Immature natural killer cell (primary cell): ENCODE data around the gene KRT7. TPM values are rescaled to one million over a fixed set of nuclear protein-coding genes. Genes with fewer than 3 reads are reported as not detected.
A peak's percentile ranks its signal among the peaks of the same experiment; 100 is the strongest.
"Not testable (repeated sequence)": the region's sequence is repeated elsewhere in the genome, so short reads cannot be mapped to it uniquely, and the experiment has no call there.

Experiments
- DNase-seq, 3 donors: peaks; one replicate each; pipeline ENCODE4 v3.0.0; 2022; ENCODE audit warnings: mixed read lengths in 1 of 3
- H3K27ac Mint-ChIP-seq, 6 donors: one replicate each; pipeline ENCODE4 v1.8.0; 2020; ENCODE audit warnings: mixed read lengths in 6 of 6, mild to moderate bottlenecking in 5 of 6, inconsistent platforms in 4 of 6, moderate library complexity in 3 of 6
- H3K27me3 Mint-ChIP-seq, 3 donors: one replicate each; pipeline ENCODE4 v1.8.0; 2020 to 2021; ENCODE audit warnings: low read depth in 3 of 3, mild to moderate bottlenecking in 3 of 3, mixed read lengths in 3 of 3, moderate library complexity in 3 of 3, inconsistent platforms in 1 of 3
- H3K36me3 Mint-ChIP-seq, 3 donors: one replicate each; pipeline ENCODE4 v1.8.0; 2020; ENCODE audit warnings: mixed read lengths in 3 of 3, inconsistent platforms in 2 of 3, mild to moderate bottlenecking in 2 of 3
- H3K4me1 Mint-ChIP-seq, 2 donors: one replicate each; pipeline ENCODE4 v1.8.0; 2020; ENCODE audit warnings: inconsistent platforms in 2 of 2, mild to moderate bottlenecking in 2 of 2, mixed read lengths in 2 of 2, moderate library complexity in 1 of 2
- H3K4me3 Mint-ChIP-seq, 5 donors: one replicate each; pipeline ENCODE4 v1.8.0; 2020; ENCODE audit warnings: mild to moderate bottlenecking in 5 of 5, mixed read lengths in 5 of 5, inconsistent platforms in 3 of 5, moderate library complexity in 3 of 5
- H3K9me3 Mint-ChIP-seq, 6 donors: one replicate each; pipeline ENCODE4 v1.8.0; 2020; ENCODE audit warnings: mild to moderate bottlenecking in 6 of 6, mixed read lengths in 6 of 6, inconsistent platforms in 4 of 6, moderate library complexity in 3 of 6
- polyA plus RNA-seq, 3 donors: library from polyadenylated mRNA; unstranded; fragments of 300-500 nt; fragmentation: Illumina TruSeq; gene quantifications; one replicate each; pipeline ENCODE4 v1.2.3, GENCODE V29; 2021

KRT7 gene
- polyA plus RNA-seq, 3 donors from 2014 or later, result not detected

DNA sequence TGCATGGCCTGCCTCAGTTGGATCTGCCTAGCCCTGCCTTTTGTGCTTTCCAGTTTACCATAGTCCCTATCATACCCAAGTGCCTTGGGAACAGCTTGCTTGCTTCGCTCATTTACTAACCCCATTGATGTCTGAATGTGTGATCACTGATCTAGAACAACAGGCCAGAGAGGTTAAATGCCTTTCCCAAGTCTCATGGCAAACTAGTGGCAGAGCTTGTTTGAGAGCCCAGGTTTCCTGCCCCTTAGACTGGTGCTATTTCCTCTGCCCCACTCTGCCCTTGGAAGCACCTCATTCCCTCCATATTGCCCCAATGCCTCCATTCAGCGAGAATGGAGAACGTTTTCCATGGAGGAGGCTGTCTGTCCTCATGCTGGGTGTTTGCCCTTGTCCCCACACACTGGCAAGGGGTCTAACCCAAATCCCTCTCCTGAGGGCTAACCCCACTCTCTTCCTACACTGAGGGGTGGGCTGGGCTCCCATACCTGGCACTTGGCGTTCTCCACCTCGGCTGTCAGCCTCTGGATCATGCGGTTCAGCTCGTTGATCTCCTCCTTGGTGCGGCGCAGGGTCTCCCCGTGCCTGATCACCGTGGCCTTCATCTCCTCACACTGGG is 19.8 kb downstream of the KRT7 start:
- Mint-ChIP-seq H3K4me1 (no peaks in the 10 kb centered on the region), H3K9me3 (no peaks in the 10 kb centered on the region), H3K27ac (no peak overlapping the region), H3K27me3 (peaks cover 5 to 28% (median 11%) of the 10 kb centered on the region in 3 donors), H3K4me3 (no peak overlapping the region), H3K36me3 (no peaks in the 10 kb centered on the region)
- no peak for DNase-seq

DNA sequence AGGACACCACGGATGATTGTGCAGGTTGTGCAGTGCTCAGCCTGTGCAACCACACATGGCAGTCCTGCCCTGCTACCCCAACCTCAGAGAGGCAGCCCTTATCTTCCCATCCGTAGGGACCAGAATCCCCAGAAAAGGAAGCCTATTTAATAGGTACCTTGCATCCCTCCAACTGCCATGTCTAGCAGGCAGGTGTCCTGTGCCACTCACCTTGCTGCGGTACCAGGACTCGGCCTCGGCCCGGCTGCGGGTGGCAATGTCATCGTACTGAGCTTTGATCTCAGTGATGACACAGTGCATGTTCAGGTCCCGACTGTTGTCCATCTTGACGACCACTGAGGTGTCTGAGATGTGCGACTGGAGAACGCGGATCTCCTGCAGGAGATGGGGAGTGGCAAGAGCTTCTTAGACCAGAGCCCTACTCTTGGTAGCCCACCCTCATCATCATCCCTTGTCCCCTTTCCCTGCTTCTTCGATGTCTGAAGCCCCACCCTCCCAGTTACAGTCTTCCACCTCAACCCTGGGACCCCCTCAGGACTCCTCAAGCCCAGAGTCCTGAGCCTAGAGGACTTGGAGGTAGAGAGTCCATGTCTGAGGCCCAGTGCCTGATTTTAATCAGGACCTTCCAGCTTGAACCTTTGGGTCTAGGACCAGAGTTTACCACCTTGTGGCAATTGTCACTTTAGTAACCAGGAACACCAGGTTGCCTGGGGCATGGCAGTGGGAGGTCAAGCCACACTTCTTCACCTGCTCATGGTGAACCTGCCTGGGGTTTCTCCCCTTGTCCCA is 20.5 kb downstream of the KRT7 start:
- no peak overlapping the region for H3K4me3 Mint-ChIP-seq
- H3K9me3 Mint-ChIP-seq, result no peaks in the 10 kb centered on the region
- H3K27me3 Mint-ChIP-seq, result peaks cover 7 to 28% (median 10%) of the 10 kb centered on the region in 3 donors

DNA sequence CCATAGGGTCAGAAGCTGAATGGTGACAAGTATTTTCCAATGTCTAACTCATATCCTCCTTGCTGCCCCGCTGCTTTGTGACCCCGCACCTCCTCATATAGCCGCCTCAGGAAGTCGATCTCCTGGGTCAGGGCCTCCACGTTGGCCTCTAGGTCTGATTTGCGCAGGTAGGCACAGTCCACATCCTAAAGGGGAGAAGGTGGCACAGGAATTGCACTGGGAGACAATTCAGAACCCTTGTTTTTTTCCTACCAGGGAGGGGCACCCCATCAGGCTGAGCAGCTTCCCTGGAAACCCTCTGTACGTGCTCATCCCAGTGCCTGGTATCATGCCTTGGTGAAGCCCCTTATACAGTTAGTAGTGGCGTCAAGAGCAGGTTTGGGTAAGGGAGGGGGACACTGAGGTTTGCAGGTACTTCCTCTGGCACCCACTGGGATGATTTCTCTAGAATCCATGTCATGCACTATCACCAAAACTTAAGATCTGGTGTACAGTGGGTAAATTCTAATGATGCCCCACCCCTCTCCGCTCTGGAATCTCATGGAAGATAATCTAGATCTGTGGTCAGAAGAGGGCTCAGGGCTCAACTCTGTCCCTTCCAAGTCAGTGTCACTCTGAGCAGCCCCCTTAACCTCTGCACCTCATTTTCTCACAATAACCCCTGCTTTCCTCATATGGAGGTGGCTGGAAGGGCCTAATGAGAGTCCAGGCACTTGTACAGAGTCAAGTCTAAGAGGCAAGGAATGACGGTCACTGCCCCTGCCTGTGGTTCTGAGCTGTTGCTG is 21.3 kb downstream of the KRT7 start:
- DNase-seq, result no peak
- Mint-ChIP-seq H3K27ac (no peak overlapping the region), H3K4me1 (peaks cover 0 to 5% of the 10 kb centered on the region in 2 donors)

More for the DNA sequence above, 20.5 kb downstream of the KRT7 start:
- H3K27ac Mint-ChIP-seq, result no peak overlapping the region
- H3K36me3 Mint-ChIP-seq, result no peaks in the 10 kb centered on the region
- no peak for DNase-seq
- no peaks in the 10 kb centered on the region for H3K4me1 Mint-ChIP-seq

DNA sequence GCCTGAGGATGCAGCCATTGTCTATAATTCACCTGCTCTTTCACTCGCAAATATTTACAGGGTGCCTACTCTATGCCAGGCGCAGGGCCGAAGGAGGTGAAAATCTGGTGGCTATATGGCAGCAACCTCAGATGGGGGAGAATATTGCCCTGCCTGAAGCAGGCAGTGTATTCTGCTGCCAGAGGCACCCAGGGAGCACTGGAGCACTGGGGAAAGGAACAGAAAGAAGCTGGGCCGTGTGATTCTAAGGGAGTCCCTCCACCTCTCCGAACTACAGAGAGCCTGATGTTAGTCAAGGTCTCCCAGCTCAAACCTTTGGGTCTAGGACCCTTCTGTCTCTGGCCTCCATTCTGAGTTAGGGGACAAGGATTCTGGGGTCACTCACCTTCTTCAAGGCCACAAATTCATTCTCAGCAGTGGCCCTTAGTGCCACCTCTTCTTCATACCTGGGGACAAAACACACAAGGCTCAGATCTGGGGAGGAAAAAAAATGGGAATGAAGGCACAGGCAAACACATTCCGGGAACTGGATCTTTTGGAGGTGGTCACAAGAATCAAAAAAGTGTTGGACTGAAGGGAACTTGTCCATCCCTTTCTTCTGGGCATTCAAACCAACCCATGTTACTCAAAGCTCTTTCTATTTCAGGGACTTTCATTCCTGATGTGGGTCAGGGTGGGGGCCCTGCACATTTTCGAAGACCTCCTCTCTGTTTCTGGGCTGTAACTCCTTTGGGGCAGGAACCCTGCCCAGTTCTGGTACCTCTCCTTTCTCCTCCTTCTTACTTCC is 22.1 kb downstream of the KRT7 start:
- DNase-seq, result no peak
- peaks cover 6 to 22% (median 10%) of the 10 kb centered on the region in 3 donors for H3K27me3 Mint-ChIP-seq
- H3K27ac Mint-ChIP-seq, result no peak overlapping the region
- H3K9me3 Mint-ChIP-seq, result no peaks in the 10 kb centered on the region
- H3K4me1 Mint-ChIP-seq, result peaks cover 4 to 13% of the 10 kb centered on the region in 2 donors
- H3K4me3 Mint-ChIP-seq, result no peak overlapping the region
- no peaks in the 10 kb centered on the region for H3K36me3 Mint-ChIP-seq

More for the DNA sequence above, 21.3 kb downstream of the KRT7 start:
- Mint-ChIP-seq H3K4me3 (no peak overlapping the region), H3K9me3 (no peaks in the 10 kb centered on the region), H3K36me3 (no peaks in the 10 kb centered on the region), H3K27me3 (peaks cover 8 to 28% (median 12%) of the 10 kb centered on the region in 3 donors)

DNA sequence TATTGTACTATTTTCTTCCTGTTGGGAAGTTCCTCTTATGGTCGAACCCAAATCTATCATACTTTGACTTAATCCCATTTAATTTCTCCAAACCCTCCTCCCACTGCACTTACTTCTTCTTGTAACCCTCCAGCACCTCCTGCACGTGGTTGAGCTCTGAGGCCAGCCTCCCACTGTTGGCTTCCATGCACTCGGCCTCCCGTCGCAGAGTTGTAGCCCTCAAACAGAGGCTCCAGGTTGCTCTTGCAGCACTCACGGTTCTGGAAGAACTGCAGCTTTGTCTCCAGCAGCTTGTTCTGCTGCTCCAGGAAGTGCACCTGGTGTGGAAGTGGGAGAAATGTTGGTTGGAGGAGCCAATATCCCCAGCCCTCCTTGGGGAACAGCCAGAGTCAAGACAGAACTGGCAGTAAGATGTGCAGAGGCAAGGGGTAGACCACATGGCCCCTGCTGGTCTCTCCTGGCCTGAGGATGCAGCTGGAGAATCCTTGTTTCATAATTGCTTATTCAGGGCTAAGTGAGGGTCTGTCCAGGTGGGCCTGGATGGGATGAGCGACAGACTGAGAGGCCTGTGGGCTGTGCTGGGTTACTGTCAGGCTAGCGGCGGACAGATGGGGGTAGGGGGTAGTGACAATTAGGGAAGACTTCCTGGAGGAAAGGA is 23.0 kb downstream of the KRT7 start:
- H3K27me3 Mint-ChIP-seq, result peaks cover 6 to 19% (median 10%) of the 10 kb centered on the region in 3 donors
- no peaks in the 10 kb centered on the region for H3K9me3 Mint-ChIP-seq
- H3K27ac Mint-ChIP-seq, result no peak overlapping the region
- no peak overlapping the region for H3K4me3 Mint-ChIP-seq
- no peaks in the 10 kb centered on the region for H3K36me3 Mint-ChIP-seq
- peaks cover 10 to 20% of the 10 kb centered on the region in 2 donors for H3K4me1 Mint-ChIP-seq
- no peak for DNase-seq

DNA sequence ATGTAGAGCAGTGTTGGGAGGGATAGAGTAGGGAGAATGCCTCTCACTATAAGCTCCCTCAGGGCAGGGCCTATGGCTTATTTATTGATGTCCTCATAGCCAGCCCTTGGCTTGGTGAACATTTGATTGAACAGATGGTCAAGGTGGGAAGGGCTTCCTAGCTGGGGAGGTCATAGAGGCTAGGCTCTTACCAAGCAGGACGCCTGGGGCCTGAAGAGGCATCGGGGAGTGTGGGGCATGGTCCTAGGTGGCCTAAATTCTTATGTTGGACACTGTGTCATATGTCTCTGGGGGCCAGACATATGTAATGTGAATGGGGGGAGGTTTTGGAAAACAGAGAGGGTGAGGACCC is 23.5 kb downstream of the KRT7 start:
- H3K9me3 Mint-ChIP-seq, result no peaks in the 10 kb centered on the region
- no peaks in the 10 kb centered on the region for H3K36me3 Mint-ChIP-seq
- H3K27ac Mint-ChIP-seq, result no peak overlapping the region
- DNase-seq, result no peak
- H3K4me3 Mint-ChIP-seq, result no peak overlapping the region
- H3K4me1 Mint-ChIP-seq, result peaks cover 10 to 20% of the 10 kb centered on the region in 2 donors
- peaks cover 6 to 22% (median 12%) of the 10 kb centered on the region in 3 donors for H3K27me3 Mint-ChIP-seq

DNA sequence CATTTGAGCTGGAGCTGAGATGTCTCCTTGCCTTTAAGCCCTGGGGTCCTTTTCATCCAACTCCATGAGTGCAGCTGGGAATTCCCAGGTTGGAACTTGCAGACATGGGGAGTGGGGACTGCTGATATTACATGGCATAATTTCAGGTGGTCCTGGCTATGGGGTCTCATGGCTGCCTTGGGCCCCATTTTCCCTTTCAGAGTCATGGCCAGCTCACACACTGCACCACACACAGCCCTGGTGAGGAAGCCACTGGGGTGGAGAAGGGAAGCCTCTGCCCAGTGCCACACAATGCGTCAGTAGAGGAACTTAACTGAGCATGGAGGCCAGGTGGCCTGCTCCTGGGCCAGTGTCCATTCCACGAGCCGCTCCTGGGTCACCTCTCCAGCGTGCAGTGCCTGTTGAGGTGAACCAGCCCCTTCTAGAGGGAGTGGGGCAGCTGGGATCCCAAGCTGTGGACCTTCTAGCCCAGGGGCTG is 24.1 kb downstream of the KRT7 start:
- peaks cover 10 to 20% of the 10 kb centered on the region in 2 donors for H3K4me1 Mint-ChIP-seq
- no peak overlapping the region for H3K27ac Mint-ChIP-seq
- H3K4me3 Mint-ChIP-seq, result no peak overlapping the region
- H3K27me3 Mint-ChIP-seq, result peaks cover 6 to 22% (median 12%) of the 10 kb centered on the region in 3 donors
- no peak for DNase-seq
- H3K9me3 Mint-ChIP-seq, result no peaks in the 10 kb centered on the region
- H3K36me3 Mint-ChIP-seq, result no peaks in the 10 kb centered on the region

DNA sequence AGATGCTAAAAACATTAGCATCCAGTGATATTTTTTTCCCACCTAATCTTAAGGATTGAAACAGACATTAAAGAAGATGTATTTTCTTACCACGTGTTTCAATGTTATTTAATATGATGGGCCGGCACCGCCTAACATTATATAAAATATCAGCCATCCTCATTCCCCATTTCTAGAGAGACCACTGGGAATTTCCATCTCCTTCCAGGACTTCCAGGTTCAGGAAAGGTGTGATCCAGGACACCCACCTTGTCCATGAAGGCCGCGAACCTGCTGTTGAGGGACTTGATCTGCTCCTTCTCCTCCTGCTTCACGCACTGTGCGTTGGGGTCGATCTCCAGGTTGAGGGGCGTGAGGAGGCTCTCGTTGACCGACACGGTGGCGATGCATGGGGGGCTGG is 24.9 kb downstream of the KRT7 start:
- H3K27ac Mint-ChIP-seq, H3K36me3 Mint-ChIP-seq, H3K4me3 Mint-ChIP-seq, H3K9me3 Mint-ChIP-seq, DNase-seq: not testable (repeated sequence)
- H3K4me1 Mint-ChIP-seq, result peaks cover 10 to 20% of the 10 kb centered on the region in 2 donors
- H3K27me3 Mint-ChIP-seq, result peaks cover 9 to 22% (median 12%) of the 10 kb centered on the region in 3 donors

DNA sequence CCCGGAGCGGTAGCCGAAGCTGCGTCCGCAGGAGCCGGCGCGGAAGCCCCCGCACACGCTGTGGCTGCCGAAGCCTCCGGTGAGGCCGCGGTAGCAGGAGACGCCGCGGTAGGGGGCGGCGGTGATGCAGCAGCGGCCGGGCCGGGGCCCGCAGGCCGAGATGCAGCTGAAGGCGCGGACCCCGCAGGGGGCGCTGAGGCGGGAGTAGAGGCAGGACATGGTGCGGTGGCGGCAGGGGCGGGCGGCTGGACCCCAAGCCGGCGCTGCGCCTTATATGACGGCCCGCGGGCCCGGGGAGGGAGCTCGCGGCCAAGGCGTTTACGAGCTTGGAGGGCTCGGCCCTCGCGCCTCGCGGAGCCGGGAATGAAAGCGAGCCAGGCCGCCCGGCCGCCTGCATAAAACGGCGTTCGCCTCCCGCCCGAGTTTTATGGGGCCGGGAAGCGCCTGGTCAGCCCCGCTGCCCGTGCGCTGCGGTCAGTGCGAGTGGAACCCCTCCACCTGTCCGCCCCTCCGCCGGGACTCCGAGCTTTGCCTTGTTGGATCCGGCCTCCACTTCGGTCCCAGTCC is 25.4 kb downstream of the KRT7 start:
- no peak overlapping the region for H3K27ac Mint-ChIP-seq
- peaks cover 10 to 20% of the 10 kb centered on the region in 2 donors for H3K4me1 Mint-ChIP-seq
- peaks cover 9 to 22% (median 12%) of the 10 kb centered on the region in 3 donors for H3K27me3 Mint-ChIP-seq
- H3K36me3 Mint-ChIP-seq, result no peaks in the 10 kb centered on the region
- no peaks in the 10 kb centered on the region for H3K9me3 Mint-ChIP-seq
- peak overlapping the region in 1 of 5 donors; percentile 11 for H3K4me3 Mint-ChIP-seq
- DNase-seq, result peak; percentile 14 to 17 (median 14)

DNA sequence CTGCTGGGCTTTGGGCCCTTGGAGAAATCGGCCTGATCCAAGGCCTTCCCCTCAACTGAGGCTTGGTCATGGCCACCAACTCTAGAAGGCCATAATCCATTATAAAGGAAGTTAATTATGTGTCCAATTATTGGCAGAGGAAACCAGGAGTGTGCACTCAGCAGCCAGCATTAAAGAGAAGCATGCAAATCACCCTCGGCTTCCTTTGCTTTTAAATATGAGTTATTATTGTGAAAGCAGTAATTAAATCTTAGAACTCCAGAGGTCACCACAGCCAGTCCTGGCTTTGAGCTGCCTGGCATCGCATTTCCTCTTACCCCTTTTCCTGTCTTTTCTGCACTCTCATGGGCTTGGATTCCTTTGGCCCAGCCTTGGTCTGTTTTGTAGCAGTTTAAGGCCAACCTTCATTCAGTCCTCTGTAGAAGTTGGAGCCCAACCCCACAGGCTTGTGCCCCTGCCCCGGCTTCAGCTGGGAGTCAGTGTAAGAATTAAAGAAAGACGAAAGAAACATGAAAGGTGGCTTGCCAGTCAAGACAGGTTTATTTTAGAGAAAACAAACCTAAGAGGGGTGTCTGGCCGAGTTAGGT is 26.7 kb downstream of the KRT7 start:
- no peaks in the 10 kb centered on the region for H3K36me3 Mint-ChIP-seq
- peaks cover 10 to 20% of the 10 kb centered on the region in 2 donors for H3K4me1 Mint-ChIP-seq
- peaks cover 9 to 22% (median 12%) of the 10 kb centered on the region in 3 donors for H3K27me3 Mint-ChIP-seq
- H3K4me3 Mint-ChIP-seq, result peak overlapping the region in 2 of 5 donors; percentile 17 to 44
- DNase-seq, result no peak
- H3K9me3 Mint-ChIP-seq, result no peaks in the 10 kb centered on the region
- no peak overlapping the region for H3K27ac Mint-ChIP-seq

DNA sequence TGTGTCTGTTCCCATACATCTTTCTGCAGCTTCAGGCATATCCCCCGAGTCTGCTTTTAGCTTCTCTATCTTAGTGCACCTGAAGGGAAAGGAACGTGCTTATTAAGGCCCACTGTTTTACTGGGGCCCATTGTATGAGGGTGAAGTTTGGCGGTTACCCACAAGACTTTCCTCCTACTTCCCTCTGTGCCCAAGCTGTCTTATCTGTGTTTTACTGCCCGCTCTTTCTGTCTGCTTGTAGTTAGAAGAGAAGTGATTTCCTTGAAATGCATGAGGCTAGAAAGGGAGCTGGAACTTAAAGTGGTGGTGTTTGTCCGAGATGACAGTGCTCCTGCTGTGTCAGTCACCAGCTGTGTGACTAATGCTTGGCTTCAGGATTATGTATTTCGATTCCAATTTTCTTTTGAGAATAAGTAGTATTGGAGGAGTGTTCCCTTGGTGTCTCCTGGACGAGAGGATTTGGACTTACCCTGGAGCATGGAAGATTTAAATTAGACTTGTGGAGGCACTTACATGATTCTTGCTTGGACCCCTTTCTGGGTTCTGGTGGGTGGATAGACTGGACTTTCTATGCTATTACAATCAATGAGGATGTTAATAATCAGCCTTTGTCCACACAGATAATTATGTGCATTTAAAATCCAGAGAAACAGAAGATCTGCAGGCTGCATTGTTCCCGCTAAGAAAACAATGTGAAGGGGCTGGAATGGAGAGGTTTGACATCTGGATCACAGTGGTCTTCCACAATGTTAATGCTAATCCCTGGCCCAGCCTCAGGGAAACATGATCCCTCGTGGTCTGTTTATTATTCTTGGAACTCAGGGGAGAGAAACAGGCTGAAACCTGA is 27.5 kb downstream of the KRT7 start:
- Mint-ChIP-seq H3K4me1 (peaks cover 10 to 20% of the 10 kb centered on the region in 2 donors), H3K36me3 (no peaks in the 10 kb centered on the region), H3K27me3 (peaks cover 7 to 13% (median 12%) of the 10 kb centered on the region in 3 donors), H3K9me3 (no peaks in the 10 kb centered on the region), H3K27ac (no peak overlapping the region), H3K4me3 (peak overlapping the region in 1 of 5 donors; percentile 16)
- no peak for DNase-seq

DNA sequence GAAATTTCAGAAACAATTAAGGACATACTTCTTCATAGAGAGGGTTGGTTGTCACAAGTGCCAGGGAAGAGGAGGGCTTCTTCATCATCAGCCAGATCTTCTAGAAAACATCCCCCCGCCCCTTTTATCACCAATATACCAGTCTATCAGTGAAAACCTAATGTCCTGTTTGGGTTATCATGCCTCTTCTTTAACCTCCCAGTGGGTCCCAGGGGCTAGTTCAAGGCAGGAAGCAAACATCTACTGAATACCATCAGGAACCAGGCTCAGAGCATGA is 28.1 kb downstream of the KRT7 start:
- Mint-ChIP-seq H3K27me3 (peaks cover 7 to 12% (median 9%) of the 10 kb centered on the region in 3 donors), H3K27ac (no peak overlapping the region), H3K36me3 (no peaks in the 10 kb centered on the region), H3K4me3 (no peak overlapping the region), H3K4me1 (peaks cover 10 to 20% of the 10 kb centered on the region in 2 donors), H3K9me3 (no peaks in the 10 kb centered on the region)
- no peak for DNase-seq
